Prostate gland (tissue), 2 donors: ENCODE measurements around the gene PAMR1. TPM values are rescaled to one million over a fixed set of nuclear protein-coding genes. Genes with fewer than 3 reads are reported as not detected.

Source experiments
- DNase-seq: peaks from one replicate; pipeline ENCODE4 v3.0.0-alpha.2; 2019; ENCODE audit warnings: low spot score
- H3K27ac ChIP-seq, 2 donors: fragments of 200-600 bp; sonication (generic); 2 replicates each; pipeline ENCODE4 v1.5.1; 2017 to 2019
- H3K27me3 ChIP-seq: fragments of 200-600 bp; sonication (generic); replicated peaks from 2 replicates; pipeline ENCODE4 v1.5.1; 2019; ENCODE audit not compliant: insufficient read depth
- H3K36me3 ChIP-seq, 2 donors: fragments of 200-600 bp; sonication (generic); 1 replicate in 1 of 2; 2 replicates in 1 of 2; pipeline versions ENCODE4 v1.5.1 to v1.8.1; 2017 to 2019
- H3K4me1 ChIP-seq: fragments of 200-600 bp; sonication (generic); replicated peaks from 2 replicates; pipeline ENCODE4 v1.5.1; 2019
- H3K4me3 ChIP-seq, 2 donors: fragments of 200-600 bp; sonication (generic); 2 replicates each; pipeline ENCODE4 v1.5.1; 2017 to 2019
- H3K9me3 ChIP-seq: fragments of 200-600 bp; sonication (generic); 2 replicates; pipeline ENCODE4 v1.5.1; 2017
- POLR2A ChIP-seq: fragments of 450-650 bp; IDR thresholded peaks from one replicate; pipeline ENCODE4 v1.6.1; 2016; ENCODE audit warnings: antibody characterized with exemption, mild to moderate bottlenecking
- POLR2AphosphoS5 ChIP-seq: sonication (generic); formaldehyde crosslinking; IDR thresholded peaks from one replicate; pipeline ENCODE4 v1.6.1; 2017; ENCODE audit warnings: antibody characterized with exemption
- WGBS: methylation state at CpG from one replicate; pipeline ENCODE4 v1.1.5; 2018; 5-methylcytosine and 5-hydroxymethylcytosine counted together
- intact Hi-C: fragments of 100-400 bp; cut with DNase I; formaldehyde crosslinking; loops from one replicate; pipeline ENCODE4 v1.14.2; 2022
- total RNA-seq, 2 donors: library from RNA; depleted of rRNA; stranded (reverse); fragments of >200 nt; gene quantifications; one replicate each; pipeline ENCODE4 v1.1.0, GENCODE V29; 2016
- TF ChIP-seq, protein P1 (sequence below), 4 experiments: fragments of 200-600 bp in 2 of 4; fragments of 450-650 bp in 2 of 4; sonication (generic) in 2 of 4; IDR thresholded peaks; 1 replicate in 3 of 4; 2 replicates in 1 of 4; pipeline ENCODE4 v1.5.1; 2016 to 2019; ENCODE audit warnings: antibody characterized with exemption in 4 of 4, mild to moderate bottlenecking in 2 of 4, moderate library complexity in 2 of 4

The PAMR1 gene, protein sequence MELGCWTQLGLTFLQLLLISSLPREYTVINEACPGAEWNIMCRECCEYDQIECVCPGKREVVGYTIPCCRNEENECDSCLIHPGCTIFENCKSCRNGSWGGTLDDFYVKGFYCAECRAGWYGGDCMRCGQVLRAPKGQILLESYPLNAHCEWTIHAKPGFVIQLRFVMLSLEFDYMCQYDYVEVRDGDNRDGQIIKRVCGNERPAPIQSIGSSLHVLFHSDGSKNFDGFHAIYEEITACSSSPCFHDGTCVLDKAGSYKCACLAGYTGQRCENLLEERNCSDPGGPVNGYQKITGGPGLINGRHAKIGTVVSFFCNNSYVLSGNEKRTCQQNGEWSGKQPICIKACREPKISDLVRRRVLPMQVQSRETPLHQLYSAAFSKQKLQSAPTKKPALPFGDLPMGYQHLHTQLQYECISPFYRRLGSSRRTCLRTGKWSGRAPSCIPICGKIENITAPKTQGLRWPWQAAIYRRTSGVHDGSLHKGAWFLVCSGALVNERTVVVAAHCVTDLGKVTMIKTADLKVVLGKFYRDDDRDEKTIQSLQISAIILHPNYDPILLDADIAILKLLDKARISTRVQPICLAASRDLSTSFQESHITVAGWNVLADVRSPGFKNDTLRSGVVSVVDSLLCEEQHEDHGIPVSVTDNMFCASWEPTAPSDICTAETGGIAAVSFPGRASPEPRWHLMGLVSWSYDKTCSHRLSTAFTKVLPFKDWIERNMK
- 1 to 10 TPM; 2.5 to 6.5 TPM for total RNA-seq

DNA sequence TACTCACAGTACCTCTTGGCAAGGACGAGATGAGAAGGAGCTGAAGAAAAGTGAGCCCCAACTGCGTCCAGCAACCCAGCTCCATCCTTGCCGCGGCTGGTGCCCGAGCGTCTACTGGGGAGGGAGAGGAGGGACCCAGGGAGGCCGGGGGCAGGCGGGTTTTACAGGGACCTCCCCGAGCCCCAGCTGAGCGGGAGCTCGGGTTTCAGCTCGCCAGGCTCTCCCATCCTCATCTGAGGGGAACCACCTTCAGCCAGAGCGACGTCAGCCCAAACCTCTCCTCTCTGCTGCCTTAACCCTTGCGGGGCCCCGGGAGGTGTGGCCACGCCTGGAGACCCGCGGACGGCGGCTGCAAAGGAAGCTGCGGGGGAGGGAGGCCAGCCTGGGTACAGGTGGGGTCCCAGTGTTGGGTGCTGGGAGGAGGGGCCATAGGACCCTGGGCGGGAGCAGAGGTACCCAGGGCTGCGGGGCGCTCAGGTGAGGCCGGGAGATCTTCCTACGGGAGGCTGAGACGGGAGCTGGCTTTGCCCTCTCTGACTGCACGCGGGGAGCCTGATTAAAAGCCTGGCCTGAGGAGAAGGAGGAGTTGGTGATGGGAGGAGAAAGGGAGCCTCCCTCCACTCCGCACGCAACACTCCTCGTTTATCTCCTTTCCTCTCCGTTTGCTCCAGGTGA, at the start of gene PAMR1:
TSS of gene PAMR1 (minus strand) at position 116 of the 675 bp plus-strand sequence. CDS start at position 85, 31 bp downstream.
- Histone ChIP-seq H3K4me1 (no peaks in the 10 kb centered on the region), H3K4me3 (peak within 1 kb of the TSS; percentile 18 to 23), H3K9me3 (no peaks in the 10 kb centered on the region), H3K36me3 (no peaks in the 10 kb centered on the region), H3K27ac (no peak within 1 kb of the TSS), H3K27me3 (no peaks in the 10 kb centered on the region)
- peak; percentile 28 for DNase-seq
- intact Hi-C loops: no loop called here
- TF ChIP-seq POLR2AphosphoS5 (no peak), POLR2A (no peak)
- TF ChIP-seq, protein P1, sequence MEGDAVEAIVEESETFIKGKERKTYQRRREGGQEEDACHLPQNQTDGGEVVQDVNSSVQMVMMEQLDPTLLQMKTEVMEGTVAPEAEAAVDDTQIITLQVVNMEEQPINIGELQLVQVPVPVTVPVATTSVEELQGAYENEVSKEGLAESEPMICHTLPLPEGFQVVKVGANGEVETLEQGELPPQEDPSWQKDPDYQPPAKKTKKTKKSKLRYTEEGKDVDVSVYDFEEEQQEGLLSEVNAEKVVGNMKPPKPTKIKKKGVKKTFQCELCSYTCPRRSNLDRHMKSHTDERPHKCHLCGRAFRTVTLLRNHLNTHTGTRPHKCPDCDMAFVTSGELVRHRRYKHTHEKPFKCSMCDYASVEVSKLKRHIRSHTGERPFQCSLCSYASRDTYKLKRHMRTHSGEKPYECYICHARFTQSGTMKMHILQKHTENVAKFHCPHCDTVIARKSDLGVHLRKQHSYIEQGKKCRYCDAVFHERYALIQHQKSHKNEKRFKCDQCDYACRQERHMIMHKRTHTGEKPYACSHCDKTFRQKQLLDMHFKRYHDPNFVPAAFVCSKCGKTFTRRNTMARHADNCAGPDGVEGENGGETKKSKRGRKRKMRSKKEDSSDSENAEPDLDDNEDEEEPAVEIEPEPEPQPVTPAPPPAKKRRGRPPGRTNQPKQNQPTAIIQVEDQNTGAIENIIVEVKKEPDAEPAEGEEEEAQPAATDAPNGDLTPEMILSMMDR (IDR thresholded peaks at IDR 0.05): no peak
- WGBS: 5% methylated on average over 17 of the region's 34 CpGs

DNA sequence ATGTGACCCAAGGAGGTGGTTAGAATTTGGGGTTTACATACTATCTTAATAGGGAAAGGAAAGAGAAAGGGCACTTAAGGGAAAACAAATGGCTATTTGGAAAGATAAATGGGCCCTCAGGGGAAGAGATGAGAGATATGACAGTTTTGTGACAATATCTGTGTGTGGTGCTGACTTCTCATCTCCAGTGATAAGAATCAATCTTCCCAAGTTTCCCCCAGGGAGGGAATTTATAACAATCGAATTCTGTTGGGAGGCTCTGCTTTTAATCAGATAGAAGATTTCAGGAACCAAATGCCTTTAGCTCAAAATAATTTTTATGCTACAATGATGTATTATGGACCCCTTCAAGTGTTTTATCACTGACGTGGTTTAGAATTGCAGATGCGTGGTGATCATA, 46.3 kb upstream of the PAMR1 start:
- TF ChIP-seq POLR2A (no peak), POLR2AphosphoS5 (no peak)
- TF ChIP-seq, protein P1 (IDR thresholded peaks at IDR 0.05): no peak
- no peak overlapping the region for H3K27ac ChIP-seq
- H3K9me3 ChIP-seq: no peaks in the 10 kb centered on the region
- 29% methylated on average over 3 of the region's 3 CpGs for WGBS
- no peak for DNase-seq
- intact Hi-C loops: no loop called here
- H3K4me3 ChIP-seq: no peak overlapping the region
- no peaks in the 10 kb centered on the region for H3K36me3 ChIP-seq
- H3K27me3 ChIP-seq: no peaks in the 10 kb centered on the region
- H3K4me1 ChIP-seq: no peaks in the 10 kb centered on the region

DNA sequence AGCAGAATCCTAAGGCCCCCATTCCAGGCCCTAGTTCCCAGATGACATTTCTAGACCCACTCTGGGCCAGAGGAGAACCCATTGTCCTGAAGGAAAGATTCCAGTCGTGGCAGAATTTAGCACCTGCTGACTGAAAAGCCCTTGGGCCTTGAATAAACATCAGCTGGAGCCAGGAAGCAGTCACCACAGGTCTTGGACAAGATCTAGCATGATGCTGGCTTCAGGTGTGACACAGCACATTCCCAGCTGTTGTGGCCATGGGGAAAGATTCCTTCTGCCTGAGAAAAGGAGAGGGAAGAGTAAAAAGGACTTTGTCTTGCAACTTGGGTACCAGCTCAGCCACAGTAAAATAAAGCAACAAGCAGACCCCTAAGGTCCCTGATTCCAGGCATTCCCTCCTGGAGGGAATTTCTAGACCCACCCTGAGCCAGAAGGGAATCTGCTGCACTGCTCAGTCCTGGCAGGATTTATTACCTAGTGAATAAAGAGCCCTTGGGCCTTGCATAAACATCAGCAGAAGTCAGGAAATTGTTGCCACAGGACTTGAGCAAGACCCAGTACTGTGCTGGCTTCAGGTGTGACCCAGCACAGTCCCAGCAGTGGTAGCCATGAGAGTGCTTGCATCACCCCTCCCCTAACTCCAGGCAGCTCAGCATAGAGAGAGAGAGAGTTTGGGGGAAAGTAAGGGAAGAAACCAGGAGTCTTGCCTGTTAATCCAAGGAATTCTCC, 42.5 kb upstream of the PAMR1 start:
- intact Hi-C loops: no loop called here
- TF ChIP-seq POLR2AphosphoS5: peak; percentile 51
- TF ChIP-seq POLR2A: no peak
- TF ChIP-seq, protein P1 (IDR thresholded peaks at IDR 0.05): no peak
- no peaks in the 10 kb centered on the region for H3K36me3 ChIP-seq
- H3K4me1 ChIP-seq: no peaks in the 10 kb centered on the region
- H3K9me3 ChIP-seq: no peaks in the 10 kb centered on the region
- DNase-seq: peak; percentile 55
- H3K4me3 ChIP-seq: no peak overlapping the region
- H3K27me3 ChIP-seq: no peaks in the 10 kb centered on the region
- WGBS: 40% methylated on average over 1 of the region's 1 CpG
- H3K27ac ChIP-seq: no peak overlapping the region

DNA sequence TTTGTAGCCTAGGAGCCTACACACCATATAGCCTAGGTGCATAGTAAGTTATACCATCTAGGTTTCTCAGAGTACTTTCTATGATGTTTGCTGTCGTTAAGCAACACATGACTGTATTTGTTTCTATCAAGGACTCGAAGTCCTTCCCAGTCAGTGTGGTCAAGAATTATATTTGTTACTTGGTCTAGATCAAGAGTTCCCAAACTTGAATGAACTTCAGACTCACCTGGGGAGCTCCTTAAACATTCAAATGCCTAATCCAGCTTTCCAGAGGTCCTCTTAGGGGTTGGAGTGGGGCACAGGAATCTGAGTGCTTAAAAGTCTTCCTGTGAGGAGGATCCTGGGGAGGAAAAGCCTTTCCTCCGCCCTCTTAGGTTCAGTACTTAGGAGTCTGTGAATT, 41.5 kb upstream of the PAMR1 start:
- Histone ChIP-seq H3K9me3 (no peaks in the 10 kb centered on the region), H3K36me3 (no peaks in the 10 kb centered on the region), H3K27me3 (no peaks in the 10 kb centered on the region), H3K27ac (no peak overlapping the region), H3K4me1 (no peaks in the 10 kb centered on the region), H3K4me3 (no peak overlapping the region)
- no peak for TF ChIP-seq POLR2AphosphoS5
- no peak for TF ChIP-seq POLR2A
- TF ChIP-seq, protein P1 (IDR thresholded peaks at IDR 0.05): no peak
- DNase-seq: no peak
- intact Hi-C loops: no loop called here
- 92% methylated on average over 3 of the region's 3 CpGs for WGBS
